GM21360 (cell line): Measurements from ENCODE around the gene NDE1.

Experiments
- ATAC-seq: cut with Tn5 transposase; IDR thresholded peaks from one replicate; pipeline ENCODE4 v1.9.1; 2021; ENCODE audit warnings: mild to moderate bottlenecking, moderate library complexity; ENCODE audit not compliant: unreplicated experiment

Gene NDE1

GRCh38 chr16:15732416-15732815, 82.4 kb downstream of the NDE1 start:
- ATAC-seq, result no peak

- no peak for ATAC-seq
Measured at GRCh38 chr16:15735610-15736009, 85.6 kb downstream of the NDE1 start.

- ATAC-seq, result no peak
Measured at GRCh38 chr16:15736529-15736928, 86.5 kb downstream of the NDE1 start.

- no peak for ATAC-seq
Measured at GRCh38 chr16:15737140-15737644, 87.1 kb downstream of the NDE1 start.

GRCh38 chr16:15739464-15739863, 89.4 kb downstream of the NDE1 start:
- ATAC-seq, result no peak

GRCh38 chr16:15739950-15740349, 89.9 kb downstream of the NDE1 start:
- ATAC-seq, result no peak

GRCh38 chr16:15741207-15741871, 91.3 kb downstream of the NDE1 start:
- no peak for ATAC-seq

- no peak for ATAC-seq
Measured at GRCh38 chr16:15742716-15743115, 92.7 kb downstream of the NDE1 start.

- ATAC-seq, result no peak
Measured at GRCh38 chr16:15743657-15744056, 93.6 kb downstream of the NDE1 start.

- ATAC-seq, result no peak
Measured at GRCh38 chr16:15746332-15746731, 96.3 kb downstream of the NDE1 start.

- no peak for ATAC-seq
Measured at GRCh38 chr16:15747937-15748336, 97.9 kb downstream of the NDE1 start.

GRCh38 chr16:15748654-15749053, 98.6 kb downstream of the NDE1 start:
- ATAC-seq, result no peak

GRCh38 chr16:15749371-15749770, 99.3 kb downstream of the NDE1 start:
- ATAC-seq, result no peak

GRCh38 chr16:15749985-15750384, 99.9 kb downstream of the NDE1 start:
- no peak for ATAC-seq

GRCh38 chr16:15751940-15752339, 101.9 kb downstream of the NDE1 start:
- no peak for ATAC-seq

GRCh38 chr16:15752717-15753488, 102.9 kb downstream of the NDE1 start:
- ATAC-seq, result no peak

- ATAC-seq, result no peak
Measured at GRCh38 chr16:15754821-15755534, 104.9 kb downstream of the NDE1 start.

GRCh38 chr16:15757077-15757386, 107.0 kb downstream of the NDE1 start:
- ATAC-seq, result no peak

- no peak for ATAC-seq
Measured at GRCh38 chr16:15757630-15758251, 107.7 kb downstream of the NDE1 start.

GRCh38 chr16:15759070-15759469, 109.0 kb downstream of the NDE1 start:
- ATAC-seq, result no peak

- ATAC-seq, result no peak
Measured at GRCh38 chr16:15760129-15760528, 110.1 kb downstream of the NDE1 start.
